ENCODE measurements around the gene CYSLTR2. TPM values are rescaled to one million over a fixed set of nuclear protein-coding genes. Genes with fewer than 3 reads are reported as not detected.

CYSLTR2 gene
- total RNA-seq, 1 experiment from 2014 or later: not detected

- Histone ChIP-seq H3K4me1 (replicated peaks; ENCODE audit: insufficient read depth) (no peaks in the 10 kb centered on the region), H2AFZ (no peak overlapping the region), H3K4me2 (no peak overlapping the region), H3K9me3 (ENCODE audit: insufficient read depth, low read depth) (no peaks in the 10 kb centered on the region), H3F3A (ENCODE audit: insufficient read depth, low read depth) (no peaks in the 10 kb centered on the region), H4K20me1 (ENCODE audit: insufficient read depth) (no peaks in the 10 kb centered on the region), H3K36me3 (ENCODE audit: low read depth) (no peaks in the 10 kb centered on the region), H3K27ac (no peak overlapping the region), H3K4me3 (no peak overlapping the region), H3K27me3 (ENCODE audit: insufficient read depth, low read depth) (no peaks in the 10 kb centered on the region), H3K79me2 (ENCODE audit: low read depth) (no peaks in the 10 kb centered on the region), H3K9me2 (ENCODE audit: insufficient read depth) (no peaks in the 10 kb centered on the region)
- ChIA-PET CTCF (no interaction called here), POLR2A (ENCODE audit: unreplicated experiment) (no interaction called here)
- intact Hi-C loops (cut with micrococcal nuclease; ENCODE audit: unreplicated experiment): loop anchor here (5.0 kb wide), 1 partner anchor 150 kb away; no protein-coding TSS in a partner anchor
- TF ChIP-seq CTCF (conservative IDR thresholded peaks at IDR 0.05): no peak
- TF ChIP-seq EZH2 (IDR thresholded peaks at IDR 0.05; ENCODE audit: low read depth): no peak
- no peak for DNase-seq
- BruUV-seq (replicated peaks): no TSS peak
Observed at GRCh38 chr13:48746821-48747220, 93.1 kb downstream of the CYSLTR2 start.

- H3F3A ChIP-seq (ENCODE audit: insufficient read depth, low read depth): no peaks in the 10 kb centered on the region
- TF ChIP-seq EZH2 (IDR thresholded peaks at IDR 0.05; ENCODE audit: low read depth) (no peak), CTCF (conservative IDR thresholded peaks at IDR 0.05) (no peak)
- H3K79me2 ChIP-seq (ENCODE audit: low read depth): no peaks in the 10 kb centered on the region
- no TSS peak for BruUV-seq (replicated peaks)
- intact Hi-C loops (cut with micrococcal nuclease; ENCODE audit: unreplicated experiment): loop anchor here (5.0 kb wide), 1 partner anchor 151 kb away; no protein-coding TSS in a partner anchor
- H3K36me3 ChIP-seq (ENCODE audit: low read depth): no peaks in the 10 kb centered on the region
- ChIA-PET POLR2A (ENCODE audit: unreplicated experiment) (no interaction called here), CTCF (no interaction called here)
- DNase-seq: no peak
- H3K27ac ChIP-seq: no peak overlapping the region
- no peaks in the 10 kb centered on the region for H3K9me3 ChIP-seq (ENCODE audit: insufficient read depth, low read depth)
- H3K4me3 ChIP-seq: no peak overlapping the region
- no peaks in the 10 kb centered on the region for H3K4me1 ChIP-seq (replicated peaks; ENCODE audit: insufficient read depth)
- H2AFZ ChIP-seq: no peak overlapping the region
- no peaks in the 10 kb centered on the region for H4K20me1 ChIP-seq (ENCODE audit: insufficient read depth)
- no peaks in the 10 kb centered on the region for H3K27me3 ChIP-seq (ENCODE audit: insufficient read depth, low read depth)
- H3K9me2 ChIP-seq (ENCODE audit: insufficient read depth): no peaks in the 10 kb centered on the region
- H3K4me2 ChIP-seq: no peak overlapping the region
Observed at GRCh38 chr13:48748681-48749080, 95.0 kb downstream of the CYSLTR2 start.

- DNase-seq: no peak
- no peaks in the 10 kb centered on the region for H4K20me1 ChIP-seq (ENCODE audit: insufficient read depth)
- POLR2A ChIA-PET (ENCODE audit: unreplicated experiment): no interaction called here
- BruUV-seq (replicated peaks): no TSS peak
- H3K27ac ChIP-seq: no peak overlapping the region
- intact Hi-C loops (cut with micrococcal nuclease; ENCODE audit: unreplicated experiment): loop anchor here (5.0 kb wide), 1 partner anchor 152 kb away; no protein-coding TSS in a partner anchor
- no peak overlapping the region for H3K4me3 ChIP-seq
- H3F3A ChIP-seq (ENCODE audit: insufficient read depth, low read depth): no peaks in the 10 kb centered on the region
- H3K36me3 ChIP-seq (ENCODE audit: low read depth): no peaks in the 10 kb centered on the region
- no peak overlapping the region for H3K4me2 ChIP-seq
- H3K27me3 ChIP-seq (ENCODE audit: insufficient read depth, low read depth): no peaks in the 10 kb centered on the region
- H3K79me2 ChIP-seq (ENCODE audit: low read depth): no peaks in the 10 kb centered on the region
- H2AFZ ChIP-seq: no peak overlapping the region
- H3K4me1 ChIP-seq (replicated peaks; ENCODE audit: insufficient read depth): no peaks in the 10 kb centered on the region
- no peaks in the 10 kb centered on the region for H3K9me2 ChIP-seq (ENCODE audit: insufficient read depth)
- no peaks in the 10 kb centered on the region for H3K9me3 ChIP-seq (ENCODE audit: insufficient read depth, low read depth)
- TF ChIP-seq EZH2 (IDR thresholded peaks at IDR 0.05; ENCODE audit: low read depth): no peak
- CTCF ChIA-PET: no interaction called here
Observed at GRCh38 chr13:48749144-48749543, 95.4 kb downstream of the CYSLTR2 start.

Data from PC-9 (cell line).